ENCODE results near the gene TRIM3.
"Not testable (repeated sequence)": the region's sequence is repeated elsewhere in the genome, so short reads cannot be mapped to it uniquely, and the experiment has no call there.

The TRIM3 gene

GRCh38 chr11:6473451-6474412, at the start of gene TRIM3:
TSS of gene TRIM3 (minus strand) at chr11:6473941. CDS start at chr11:6465695, 8,246 bp downstream.
- DNase-seq = peak; percentile 24

GRCh38 chr11:6523253-6523652, 49.5 kb upstream of the TRIM3 start:
- no peak for DNase-seq

- DNase-seq = not testable (repeated sequence)
Observed at GRCh38 chr11:6521946-6522345, 48.2 kb upstream of the TRIM3 start.

GRCh38 chr11:6520265-6520664, 46.5 kb upstream of the TRIM3 start:
- DNase-seq = no peak

GRCh38 chr11:6516865-6517264, 43.1 kb upstream of the TRIM3 start:
- DNase-seq = no peak

GRCh38 chr11:6505577-6506240, 32.0 kb upstream of the TRIM3 start:
- DNase-seq = peak; percentile 2

GRCh38 chr11:6504166-6504565, 30.4 kb upstream of the TRIM3 start:
- no peak for DNase-seq

- no peak for DNase-seq
Observed at GRCh38 chr11:6502382-6502781, 28.6 kb upstream of the TRIM3 start.

- no peak for DNase-seq
Observed at GRCh38 chr11:6498544-6498943, 24.8 kb upstream of the TRIM3 start.

GRCh38 chr11:6498121-6498520, 24.4 kb upstream of the TRIM3 start:
- no peak for DNase-seq

GRCh38 chr11:6497069-6497839, 23.5 kb upstream of the TRIM3 start, which contains the start of gene DNHD1:
TSS of gene DNHD1 (plus strand) at chr11:6497280. CDS start at chr11:6498216, 936 bp downstream.
- no peak for DNase-seq

- no peak for DNase-seq
Observed at GRCh38 chr11:6489306-6489705, 15.6 kb upstream of the TRIM3 start.

GRCh38 chr11:6488821-6489220, 15.1 kb upstream of the TRIM3 start:
- no peak for DNase-seq

- no peak for DNase-seq
Observed at GRCh38 chr11:6488342-6488741, 14.6 kb upstream of the TRIM3 start.

- no peak for DNase-seq
Observed at GRCh38 chr11:6486938-6487337, 13.2 kb upstream of the TRIM3 start.

GRCh38 chr11:6486256-6486655, 12.5 kb upstream of the TRIM3 start:
- DNase-seq = no peak

GRCh38 chr11:6485661-6486060, 11.9 kb upstream of the TRIM3 start:
- no peak for DNase-seq

- DNase-seq = no peak
Observed at GRCh38 chr11:6483015-6483414, 9.3 kb upstream of the TRIM3 start.

GRCh38 chr11:6482441-6482840, 8.7 kb upstream of the TRIM3 start:
- no peak for DNase-seq

- no peak for DNase-seq
Observed at GRCh38 chr11:6481924-6482275, 8.2 kb upstream of the TRIM3 start.

- peak; percentile 88 for DNase-seq
Observed at GRCh38 chr11:6481012-6481923, 7.5 kb upstream of the TRIM3 start, which contains the start of the genes ARFIP2 and TIMM10B. TSS of gene ARFIP2 (minus strand) at chr11:6481331. CDS start at chr11:6480421, 910 bp downstream. TSS of gene TIMM10B (plus strand) at chr11:6481501. CDS start at chr11:6481517, 16 bp downstream.
